Prostate gland (tissue), 2 donors: Measurements from ENCODE around the gene MLST8.

Experiments
- POLR2AphosphoS5 ChIP-seq: sonication (generic); formaldehyde crosslinking; IDR thresholded peaks from one replicate; pipeline ENCODE4 v1.6.1; 2017; ENCODE audit warnings: antibody characterized with exemption
- TF ChIP-seq, protein P1 (sequence below), 4 experiments: fragments of 200-600 bp in 2 of 4; fragments of 450-650 bp in 2 of 4; sonication (generic) in 2 of 4; IDR thresholded peaks; 1 replicate in 3 of 4; 2 replicates in 1 of 4; pipeline ENCODE4 v1.5.1; 2016 to 2019; ENCODE audit warnings: antibody characterized with exemption in 4 of 4, mild to moderate bottlenecking in 2 of 4, moderate library complexity in 2 of 4

GRCh38 chr16:2161911-2162310 is 43.3 kb upstream of the MLST8 start:
- TF ChIP-seq, protein P1, sequence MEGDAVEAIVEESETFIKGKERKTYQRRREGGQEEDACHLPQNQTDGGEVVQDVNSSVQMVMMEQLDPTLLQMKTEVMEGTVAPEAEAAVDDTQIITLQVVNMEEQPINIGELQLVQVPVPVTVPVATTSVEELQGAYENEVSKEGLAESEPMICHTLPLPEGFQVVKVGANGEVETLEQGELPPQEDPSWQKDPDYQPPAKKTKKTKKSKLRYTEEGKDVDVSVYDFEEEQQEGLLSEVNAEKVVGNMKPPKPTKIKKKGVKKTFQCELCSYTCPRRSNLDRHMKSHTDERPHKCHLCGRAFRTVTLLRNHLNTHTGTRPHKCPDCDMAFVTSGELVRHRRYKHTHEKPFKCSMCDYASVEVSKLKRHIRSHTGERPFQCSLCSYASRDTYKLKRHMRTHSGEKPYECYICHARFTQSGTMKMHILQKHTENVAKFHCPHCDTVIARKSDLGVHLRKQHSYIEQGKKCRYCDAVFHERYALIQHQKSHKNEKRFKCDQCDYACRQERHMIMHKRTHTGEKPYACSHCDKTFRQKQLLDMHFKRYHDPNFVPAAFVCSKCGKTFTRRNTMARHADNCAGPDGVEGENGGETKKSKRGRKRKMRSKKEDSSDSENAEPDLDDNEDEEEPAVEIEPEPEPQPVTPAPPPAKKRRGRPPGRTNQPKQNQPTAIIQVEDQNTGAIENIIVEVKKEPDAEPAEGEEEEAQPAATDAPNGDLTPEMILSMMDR (IDR thresholded peaks at IDR 0.05): no peak
- no peak for TF ChIP-seq POLR2AphosphoS5
